GM18511 (cell line): ENCODE results near the gene FOXB1.

ENCODE experiments used
- ATAC-seq: cut with Tn5 transposase; IDR thresholded peaks from one replicate; pipeline ENCODE4 v1.9.1; 2021; ENCODE audit warnings: mild to moderate bottlenecking, moderate library complexity; ENCODE audit not compliant: unreplicated experiment

The FOXB1 gene

GRCh38 chr15:59998305-59998949 lies 5.7 kb upstream of the FOXB1 start:
- ATAC-seq, result no peak

DNA sequence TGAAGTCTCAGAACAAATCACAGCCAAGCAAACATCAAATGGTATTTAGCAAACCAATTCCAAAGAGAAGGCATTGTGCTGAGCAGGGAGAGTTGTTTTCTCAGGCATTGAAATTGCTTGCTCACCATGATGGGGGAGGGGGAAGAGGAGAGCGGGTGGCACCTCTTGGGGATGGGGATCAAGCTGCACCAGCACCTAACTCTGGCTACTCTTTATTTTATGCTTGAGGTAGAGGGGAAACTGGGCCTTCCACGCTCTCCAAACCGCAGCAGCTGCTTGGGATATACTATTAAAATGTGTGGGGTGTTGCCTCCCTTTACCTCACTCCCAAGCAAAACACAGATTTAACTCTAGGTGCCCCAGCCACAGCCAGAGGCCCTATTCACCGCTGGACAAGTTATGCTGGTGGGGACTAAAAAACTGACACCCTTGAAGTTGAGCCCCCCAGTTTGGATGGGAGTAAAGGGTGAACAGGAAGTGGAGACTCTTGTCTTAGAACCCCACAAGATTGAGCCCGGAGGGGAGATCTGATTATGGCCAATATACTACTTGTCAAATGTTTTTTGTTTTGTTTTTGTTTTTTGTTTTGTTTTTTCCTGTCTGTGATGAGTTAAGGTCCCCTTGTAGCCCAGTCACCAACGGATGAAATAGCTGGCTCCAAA lies 5.0 kb upstream of the FOXB1 start:
- no peak for ATAC-seq

GRCh38 chr15:59999612-60000112 lies 4.4 kb upstream of the FOXB1 start:
- no peak for ATAC-seq

DNA sequence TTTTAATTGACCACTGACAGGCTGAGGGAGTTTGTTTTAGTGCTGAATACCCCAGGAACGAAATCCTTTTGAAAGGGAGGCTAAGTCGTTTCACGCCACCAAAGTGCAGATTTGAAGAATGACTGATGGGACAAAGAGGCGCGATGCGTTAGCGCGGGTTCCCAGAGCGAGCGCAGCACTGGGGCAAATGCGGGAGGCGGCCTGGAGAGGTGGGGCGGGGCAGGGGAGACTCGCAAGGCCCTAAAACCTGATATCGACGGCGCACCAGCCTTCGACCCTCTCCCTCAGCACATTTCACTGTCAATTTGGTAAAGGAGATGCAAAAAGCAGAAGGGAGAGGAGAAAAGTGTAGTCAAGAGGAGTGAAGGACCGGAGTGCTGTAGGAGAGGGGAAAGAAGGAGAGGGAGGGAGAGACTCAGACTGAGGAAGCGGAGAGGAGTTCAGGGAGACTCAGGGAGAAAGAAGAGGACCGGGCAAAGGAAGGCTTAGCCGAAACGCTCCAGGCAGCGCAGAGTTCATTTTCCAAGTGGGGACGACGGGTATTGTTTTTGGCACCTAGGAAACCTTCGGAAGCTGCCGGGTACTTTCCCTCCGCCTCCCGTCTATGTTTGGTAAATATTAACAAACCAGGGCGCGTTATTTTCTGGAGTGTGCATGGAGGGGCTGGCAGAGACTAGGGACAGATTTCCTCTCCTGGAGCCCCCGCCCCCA lies 3.8 kb upstream of the FOXB1 start:
- ATAC-seq, result no peak

GRCh38 chr15:60000824-60001609 lies 3.1 kb upstream of the FOXB1 start:
- no peak for ATAC-seq

DNA sequence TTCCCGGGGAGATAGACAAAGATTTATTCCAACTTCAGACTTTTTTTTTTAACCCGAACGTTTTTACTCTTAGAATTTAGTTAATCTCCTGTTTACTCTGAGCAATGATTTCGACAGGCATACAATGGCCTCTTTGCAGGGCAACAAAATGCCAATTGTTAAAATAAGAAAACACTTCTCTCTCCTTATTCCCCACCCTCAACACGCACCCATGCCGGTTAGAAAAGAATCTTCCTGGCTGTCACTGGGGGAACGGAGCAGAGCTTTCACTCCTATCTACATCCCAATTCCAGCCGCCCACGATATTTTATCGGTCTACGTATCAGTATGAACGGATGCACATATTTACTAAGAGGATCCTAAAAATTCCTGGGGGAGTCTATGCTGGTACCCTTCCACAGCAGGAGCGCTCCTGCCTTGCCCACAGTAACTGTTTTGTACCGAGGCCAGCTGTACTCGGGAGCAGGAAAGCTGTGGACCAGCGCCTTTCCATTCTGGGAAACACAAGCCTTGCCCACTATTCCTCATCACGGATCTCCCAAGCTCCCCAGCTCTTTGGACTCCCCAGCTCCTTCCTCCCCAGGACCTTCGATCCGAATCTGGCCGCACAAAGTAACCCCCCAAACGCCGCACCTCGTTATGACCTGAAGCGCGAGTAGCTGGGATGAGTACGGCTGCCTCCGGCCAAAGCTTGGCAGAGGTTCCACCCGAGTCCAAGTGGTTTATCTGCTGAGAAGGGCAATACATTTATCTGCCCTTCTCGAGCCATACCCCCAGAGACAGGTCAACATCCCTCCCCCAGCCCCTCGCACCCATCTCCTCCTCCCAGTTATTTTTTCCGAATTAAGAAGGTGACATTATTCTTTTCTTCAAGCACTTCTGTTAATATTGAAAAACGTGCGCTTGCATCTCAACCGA lies 2.2 kb upstream of the FOXB1 start:
- no peak for ATAC-seq

- ATAC-seq, result no peak
Measured at GRCh38 chr15:60002528-60003218, 1.4 kb upstream of the FOXB1 start.

DNA sequence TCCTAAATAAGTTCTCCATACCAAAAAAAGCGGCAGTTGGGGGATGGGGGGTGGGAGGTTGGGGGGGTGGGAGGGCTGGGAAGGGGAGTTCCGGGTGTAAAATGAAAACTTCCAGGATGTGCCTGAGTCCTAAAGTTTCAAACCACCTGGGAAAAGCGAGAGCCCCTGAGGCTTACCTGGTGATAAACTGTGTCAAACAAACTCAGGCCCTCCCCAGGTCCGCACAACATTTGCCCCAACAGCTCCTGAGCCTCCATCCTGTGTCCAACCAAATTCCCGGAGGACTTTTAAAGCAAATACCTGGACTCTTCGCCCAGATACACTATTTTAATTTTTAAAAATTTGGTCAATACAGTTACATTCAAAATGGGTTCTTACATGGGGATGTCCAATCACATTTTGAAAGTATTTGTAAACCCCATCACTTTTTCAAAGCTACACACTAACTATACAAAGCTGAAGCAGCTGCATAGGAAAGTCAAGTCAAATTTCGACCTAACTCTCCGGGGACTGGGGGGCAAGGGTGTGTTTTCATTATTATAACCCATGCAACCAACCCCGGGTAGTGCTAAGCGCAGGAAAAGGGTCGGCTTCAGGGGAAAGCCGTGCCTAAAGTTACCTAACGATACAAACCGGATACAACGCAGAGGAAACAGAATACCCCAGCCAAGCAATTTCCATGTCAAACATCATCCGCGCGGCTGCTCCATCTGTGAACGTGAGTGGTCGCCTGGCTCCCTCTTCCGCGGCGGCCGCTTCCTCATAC lies 685 bp upstream of the FOXB1 start:
- no peak for ATAC-seq

- ATAC-seq, result no peak
Measured at GRCh38 chr15:60004846-60005351, 788 bp downstream of the FOXB1 start.

DNA sequence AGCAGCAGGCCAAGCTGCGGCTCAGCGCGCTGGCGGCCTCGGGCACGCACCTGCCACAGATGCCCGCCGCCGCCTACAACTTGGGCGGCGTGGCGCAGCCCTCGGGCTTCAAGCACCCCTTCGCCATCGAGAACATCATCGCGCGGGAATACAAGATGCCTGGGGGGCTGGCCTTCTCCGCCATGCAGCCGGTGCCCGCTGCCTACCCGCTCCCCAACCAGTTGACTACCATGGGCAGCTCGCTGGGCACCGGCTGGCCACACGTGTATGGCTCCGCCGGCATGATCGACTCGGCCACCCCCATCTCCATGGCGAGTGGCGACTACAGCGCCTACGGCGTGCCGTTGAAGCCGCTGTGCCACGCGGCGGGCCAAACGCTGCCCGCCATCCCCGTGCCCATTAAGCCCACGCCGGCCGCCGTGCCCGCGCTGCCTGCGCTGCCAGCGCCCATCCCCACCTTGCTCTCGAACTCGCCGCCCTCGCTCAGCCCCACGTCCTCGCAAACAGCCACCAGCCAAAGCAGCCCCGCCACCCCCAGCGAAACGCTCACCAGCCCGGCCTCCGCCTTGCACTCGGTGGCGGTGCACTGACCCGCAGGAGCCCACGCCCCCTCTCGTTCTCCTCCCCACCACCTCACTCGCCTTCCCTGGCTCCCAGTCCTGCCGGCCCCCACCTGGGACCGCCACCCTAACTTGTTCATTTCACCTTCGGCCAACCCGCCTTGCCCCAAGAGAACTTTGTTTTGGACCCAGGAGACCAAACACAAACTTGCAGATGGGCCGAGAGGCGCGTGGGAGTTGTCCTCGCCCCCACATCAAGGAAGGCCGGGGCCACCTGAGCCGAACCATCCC lies 1.5 kb downstream of the FOXB1 start:
- peak; percentile 11 for ATAC-seq

DNA sequence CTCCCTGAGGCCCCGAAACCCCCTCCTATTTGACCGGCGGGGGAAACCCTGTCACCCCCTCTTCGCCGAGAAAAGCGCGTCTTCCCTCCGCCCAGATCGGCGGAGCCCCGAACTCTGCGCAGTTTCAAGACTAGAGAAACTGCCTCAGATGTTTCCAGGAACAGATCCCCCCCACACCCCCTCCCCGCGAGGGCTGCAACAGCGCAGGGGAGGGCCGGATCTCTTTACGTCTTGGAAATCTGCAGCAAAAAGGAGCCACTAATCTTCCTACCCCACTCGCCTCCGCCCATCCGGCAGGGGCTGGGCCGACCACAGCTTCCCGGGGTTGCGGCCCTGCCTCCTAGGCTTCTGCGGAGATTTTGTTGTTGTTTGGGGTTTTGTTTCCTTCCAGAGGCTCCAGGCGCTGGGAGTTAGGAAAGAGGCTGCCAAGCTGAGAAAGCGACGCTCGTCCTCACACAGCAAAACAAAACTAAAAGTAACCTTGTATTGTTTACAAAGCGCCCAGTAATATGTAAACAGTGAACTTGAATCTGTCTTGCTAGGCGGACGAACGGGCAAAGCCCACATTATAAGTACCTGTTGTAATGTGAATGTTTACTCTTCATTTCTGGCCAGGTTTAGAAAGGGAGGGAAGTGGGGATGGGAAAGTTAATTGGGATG lies 2.2 kb downstream of the FOXB1 start:
- peak; percentile 62 for ATAC-seq

GRCh38 chr15:60006873-60007272 lies 2.8 kb downstream of the FOXB1 start:
- no peak for ATAC-seq

DNA sequence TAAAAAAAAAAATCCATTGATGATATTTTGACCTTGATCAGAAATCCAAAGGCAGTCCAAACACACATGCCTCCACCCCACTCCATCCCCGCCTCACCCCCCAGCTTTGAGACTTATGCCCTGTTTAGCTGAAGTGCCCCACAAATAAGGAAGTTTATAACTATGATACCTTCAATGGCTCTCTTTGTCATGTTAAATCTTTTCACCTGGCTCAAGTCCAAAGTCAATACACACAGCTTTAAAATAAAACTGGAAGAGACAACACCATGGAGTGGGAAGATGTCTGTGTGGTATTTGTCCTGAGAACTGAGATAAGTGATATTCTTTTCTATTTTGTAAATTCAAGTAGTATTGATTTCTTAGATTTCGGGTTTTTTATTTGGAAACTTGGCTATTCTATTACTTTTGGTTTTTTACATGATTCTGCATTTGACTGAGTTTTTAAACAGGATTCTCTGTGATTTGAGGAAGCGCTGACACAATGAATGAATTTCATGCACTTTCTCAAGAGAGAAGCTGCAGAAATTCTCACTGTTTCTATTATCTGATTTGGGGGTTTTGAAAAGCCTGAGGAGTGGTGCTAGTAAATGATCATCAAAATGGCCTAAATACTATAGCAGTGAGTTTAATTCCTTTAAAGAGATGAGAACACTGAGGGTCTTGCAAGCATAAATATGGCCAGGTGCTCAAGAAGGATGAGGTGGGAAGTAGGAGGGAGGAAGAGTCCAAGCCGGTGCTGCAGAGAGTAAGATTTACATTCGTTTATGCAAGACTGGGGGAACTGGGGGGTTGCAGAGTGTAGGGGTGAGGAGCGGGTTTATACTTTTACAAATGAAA lies 5.2 kb downstream of the FOXB1 start:
- no peak for ATAC-seq

- ATAC-seq, result no peak
Measured at GRCh38 chr15:60009980-60010732, 6.0 kb downstream of the FOXB1 start.

- no peak for ATAC-seq
Measured at GRCh38 chr15:60010858-60011257, 6.7 kb downstream of the FOXB1 start.

DNA sequence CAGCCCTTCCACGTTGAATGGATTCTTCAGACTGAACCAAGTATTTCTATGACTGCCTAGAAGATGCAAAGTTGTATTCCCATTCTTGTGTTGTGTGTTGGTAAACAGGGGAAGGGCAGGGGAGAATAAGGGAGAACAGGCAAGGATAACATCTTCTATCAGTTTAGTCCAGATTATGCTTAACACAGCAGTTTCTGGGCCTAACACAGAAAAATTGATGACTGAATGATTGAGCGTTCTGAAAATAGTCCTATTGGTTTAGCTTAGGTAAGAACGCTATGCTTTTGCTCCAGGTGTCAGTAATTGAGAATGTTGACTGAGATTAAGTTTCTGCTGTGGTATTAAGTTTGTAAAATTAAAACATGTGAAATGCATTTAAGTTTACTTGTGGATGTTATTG lies 8.6 kb downstream of the FOXB1 start:
- no peak for ATAC-seq
